Measurements from ENCODE around the gene SPTB.

The SPTB gene

DNA sequence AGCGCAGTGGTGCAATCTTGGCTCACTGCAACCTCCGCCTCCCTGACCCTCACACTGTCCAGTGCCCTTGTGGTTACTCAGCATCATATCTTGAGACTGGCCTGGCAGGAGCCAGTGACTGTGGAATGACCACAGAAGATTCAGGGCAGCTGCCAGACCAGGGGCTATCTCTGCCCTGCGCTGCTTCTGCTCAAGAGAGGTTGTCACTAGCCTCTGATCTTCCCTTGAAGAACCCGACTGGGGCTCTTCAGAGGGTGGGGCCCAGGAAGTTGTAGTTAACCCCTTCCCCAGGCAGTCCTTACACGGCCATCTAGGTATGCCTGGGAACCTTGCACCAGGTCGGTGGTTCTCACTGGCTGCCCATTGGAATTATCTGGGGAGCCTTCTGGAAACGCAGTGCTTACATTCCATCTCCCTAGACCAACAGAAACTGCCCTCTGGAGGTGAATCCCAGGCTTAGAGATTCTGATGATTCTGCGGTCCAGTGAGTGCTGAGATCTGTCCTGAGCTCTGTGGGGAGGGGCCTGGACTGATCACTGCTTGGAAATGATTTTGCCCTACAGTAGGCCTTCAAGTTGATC is 134.1 kb downstream of the SPTB start:
- DNase-seq = no peak

DNA sequence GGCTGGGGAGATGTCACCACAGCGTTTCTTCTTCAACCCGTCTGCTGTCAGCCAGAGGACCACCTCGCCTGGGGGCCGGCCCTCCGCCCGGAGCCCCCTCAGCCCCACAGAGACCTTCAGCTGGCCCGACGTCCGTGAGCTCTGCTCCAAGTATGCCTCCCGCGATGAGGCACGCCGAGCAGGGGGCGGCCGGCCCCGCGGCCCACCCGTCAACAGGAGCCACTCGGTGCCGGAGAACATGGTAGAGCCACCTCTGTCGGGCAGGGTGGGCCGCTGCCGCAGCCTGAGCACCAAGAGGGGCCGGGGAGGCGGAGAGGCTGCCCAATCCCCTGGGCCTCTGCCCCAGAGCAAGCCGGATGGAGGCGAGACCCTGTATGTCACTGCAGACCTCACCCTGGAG is 136.6 kb downstream of the SPTB start:
- no peak for DNase-seq

GRCh38 chr14:64741961-64742360 is 137.7 kb downstream of the SPTB start:
- DNase-seq = no peak

GRCh38 chr14:64741200-64741599 is 138.5 kb downstream of the SPTB start:
- no peak for DNase-seq

GRCh38 chr14:64738281-64738804 is 141.4 kb downstream of the SPTB start:
- DNase-seq = no peak

DNA sequence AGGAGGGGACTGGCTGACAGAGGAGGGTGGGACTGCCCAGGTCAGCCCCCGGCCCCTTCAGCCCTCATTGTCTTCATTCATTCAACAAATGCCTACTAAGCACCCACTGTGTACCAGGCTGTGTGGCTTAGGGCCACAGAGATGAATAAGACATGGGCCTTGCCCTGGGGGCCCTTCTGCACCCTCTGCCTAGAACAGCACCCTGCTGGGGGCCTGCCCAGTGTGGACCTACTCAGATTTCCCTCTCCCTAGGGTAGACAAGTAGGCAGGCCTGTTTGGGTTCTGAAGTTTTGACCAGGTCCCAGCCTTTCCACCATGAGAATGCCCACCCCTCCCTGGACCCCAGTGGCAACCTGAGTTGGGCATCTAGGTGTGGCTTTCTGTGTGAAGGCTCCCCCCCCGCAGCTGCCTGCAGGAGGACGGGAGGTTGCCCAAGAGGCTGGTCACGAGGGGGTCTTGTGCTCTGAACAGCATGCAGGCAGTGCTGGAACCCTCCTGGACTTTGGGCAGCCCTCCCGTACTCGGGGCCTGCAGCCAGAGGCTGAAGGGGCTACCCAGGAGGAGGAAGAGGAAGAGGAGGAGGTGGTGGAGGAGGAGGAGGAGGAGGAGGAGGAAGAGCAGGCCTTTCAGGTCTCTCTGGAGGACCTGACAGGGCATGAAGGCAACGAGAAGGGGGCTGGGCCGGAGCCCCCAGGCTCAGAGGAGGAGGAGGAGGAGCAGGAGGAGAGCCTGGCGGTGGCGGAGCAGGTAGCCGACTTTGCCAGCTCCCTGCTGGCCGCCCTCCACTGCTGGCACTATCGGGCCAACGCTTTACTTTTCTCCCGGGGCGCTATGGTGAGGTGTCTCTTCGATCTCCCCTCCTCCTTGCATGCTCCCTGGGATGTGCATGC is 142.1 kb downstream of the SPTB start:
- DNase-seq = no peak

DNA sequence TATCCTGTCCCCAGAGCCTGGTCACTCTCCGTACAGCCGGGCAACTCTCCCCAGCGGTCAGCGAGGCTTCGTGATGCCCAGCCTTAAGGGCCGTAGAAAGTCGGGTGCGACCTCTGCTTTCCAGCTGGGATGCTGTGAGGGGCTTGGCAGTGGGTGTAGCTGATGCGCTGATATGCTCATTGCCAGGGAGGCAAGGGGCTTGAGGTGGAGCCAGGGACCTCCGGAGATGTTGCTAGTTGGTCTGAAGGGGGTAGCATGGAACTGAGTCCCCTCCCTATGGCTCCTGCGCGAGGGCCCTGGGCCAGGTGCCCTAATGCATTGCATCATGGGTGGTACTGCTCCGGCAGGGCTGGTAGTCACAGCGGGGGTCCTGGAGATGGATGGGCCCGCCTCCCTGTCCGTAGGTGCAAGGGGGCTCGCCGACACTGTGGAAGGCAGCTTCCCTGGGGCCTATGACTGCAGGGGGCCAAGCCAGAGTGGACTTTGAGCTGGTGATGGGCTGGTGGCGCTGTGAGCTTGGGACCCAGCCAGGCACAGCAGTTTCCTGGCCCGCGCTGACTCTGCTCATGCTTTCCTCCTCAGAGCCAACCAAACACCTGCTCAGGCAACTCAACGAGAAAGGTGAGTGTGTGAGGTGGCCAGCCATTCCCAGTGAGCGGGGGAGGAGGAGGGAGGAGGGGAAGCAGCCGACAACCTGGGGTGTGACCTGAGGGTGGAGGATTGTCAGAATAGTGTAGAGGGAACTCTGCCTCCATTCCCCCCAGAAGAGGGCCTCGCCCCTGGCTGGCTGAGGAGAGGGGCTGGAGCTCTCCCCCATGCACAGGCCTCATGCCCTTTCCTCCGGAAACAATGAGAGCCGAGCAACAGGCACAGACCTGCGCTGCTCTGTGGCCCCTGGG is 143.2 kb downstream of the SPTB start:
- DNase-seq = no peak

- DNase-seq = no peak
Observed at GRCh38 chr14:64734990-64735389, 144.7 kb downstream of the SPTB start.

DNA sequence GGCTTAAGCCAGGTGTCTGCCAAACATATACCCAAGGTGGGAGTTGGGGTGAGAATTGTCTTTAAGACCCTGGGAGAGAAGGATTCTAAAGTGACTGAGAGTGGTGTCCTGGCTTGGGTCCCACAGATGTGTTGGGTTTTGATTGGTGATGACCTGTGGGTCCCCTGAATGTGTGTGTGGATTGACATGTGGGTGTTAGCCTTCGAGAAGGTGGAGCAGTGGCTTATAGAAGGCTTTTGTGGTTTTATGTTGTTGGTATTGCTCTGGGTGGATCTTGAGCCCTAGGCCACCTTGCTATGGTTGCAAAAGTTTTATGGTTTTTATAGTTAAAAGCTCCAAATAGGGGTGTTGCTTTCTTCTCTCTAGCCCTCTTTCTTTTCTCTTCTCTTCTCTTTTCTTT is 145.8 kb downstream of the SPTB start:
- DNase-seq = no peak

- DNase-seq = no peak
Observed at GRCh38 chr14:64733321-64733720, 146.4 kb downstream of the SPTB start.

GRCh38 chr14:64732536-64733120 is 147.1 kb downstream of the SPTB start:
- no peak for DNase-seq

GRCh38 chr14:64732066-64732465 is 147.6 kb downstream of the SPTB start:
- no peak for DNase-seq

DNA sequence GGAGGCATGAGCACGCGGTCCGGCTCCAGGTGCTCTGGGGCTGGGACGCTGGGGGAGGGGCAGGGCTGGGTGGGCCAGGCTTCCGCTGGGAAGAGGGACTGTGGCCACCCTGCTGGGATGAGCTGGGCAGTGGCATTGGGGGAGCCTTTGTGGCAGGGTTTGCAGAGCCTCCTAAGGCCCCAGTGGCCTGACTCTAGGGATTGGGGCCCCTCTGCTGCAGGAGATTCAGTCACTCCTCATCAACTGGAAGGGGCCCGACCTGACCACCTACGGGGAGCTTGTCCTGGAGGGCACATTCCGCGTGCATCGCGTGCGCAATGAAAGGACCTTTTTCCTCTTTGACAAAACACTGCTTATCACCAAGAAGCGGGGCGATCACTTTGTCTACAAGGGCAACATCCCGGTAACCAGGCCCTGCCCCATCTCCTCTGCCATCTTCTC is 148.5 kb downstream of the SPTB start:
- DNase-seq = no peak

- no peak for DNase-seq
Observed at GRCh38 chr14:64730681-64731080, 149.0 kb downstream of the SPTB start.

GRCh38 chr14:64730061-64730440 is 149.7 kb downstream of the SPTB start:
- no peak for DNase-seq

GRCh38 chr14:64729386-64730060 is 150.2 kb downstream of the SPTB start:
- no peak for DNase-seq

DNA sequence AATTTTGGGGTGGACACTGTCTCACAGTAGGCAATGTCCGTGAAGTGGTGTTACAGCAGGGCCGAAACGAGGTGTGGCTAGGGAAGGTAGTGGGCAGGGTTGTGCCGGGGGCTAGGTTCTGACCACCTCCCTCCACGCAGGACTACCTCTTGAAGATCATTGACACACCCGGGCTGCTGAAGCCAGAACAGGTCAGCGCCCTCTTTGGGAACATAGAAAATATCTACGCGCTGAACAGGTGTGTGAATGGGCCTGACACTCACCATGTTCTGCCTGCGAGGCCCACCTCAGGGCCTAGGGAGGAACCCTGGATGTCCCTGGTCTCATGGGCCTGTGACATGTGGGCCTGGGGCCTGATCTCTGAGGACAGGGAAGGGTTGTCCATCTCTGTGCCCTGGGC is 150.9 kb downstream of the SPTB start:
- DNase-seq = no peak

DNA sequence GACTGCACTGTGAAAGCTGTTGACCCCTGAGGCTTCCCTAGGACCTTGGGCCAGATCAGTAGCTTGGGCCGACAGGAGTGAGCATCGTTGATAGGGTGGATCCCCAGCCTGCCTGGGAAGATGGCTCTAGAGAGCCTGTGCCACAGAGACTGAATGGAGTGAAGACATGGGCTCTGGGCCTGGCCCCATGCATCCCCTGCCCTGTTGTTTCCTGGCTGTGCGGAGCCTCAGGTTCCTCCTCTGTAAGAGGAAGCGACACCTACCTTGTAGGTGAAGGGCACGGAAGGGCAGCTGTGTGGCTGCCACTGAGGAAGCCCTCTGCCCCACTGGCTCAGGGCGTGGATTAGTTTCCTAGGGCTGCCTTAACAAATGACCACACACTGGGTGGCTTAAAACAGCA is 151.6 kb downstream of the SPTB start:
- no peak for DNase-seq

DNA sequence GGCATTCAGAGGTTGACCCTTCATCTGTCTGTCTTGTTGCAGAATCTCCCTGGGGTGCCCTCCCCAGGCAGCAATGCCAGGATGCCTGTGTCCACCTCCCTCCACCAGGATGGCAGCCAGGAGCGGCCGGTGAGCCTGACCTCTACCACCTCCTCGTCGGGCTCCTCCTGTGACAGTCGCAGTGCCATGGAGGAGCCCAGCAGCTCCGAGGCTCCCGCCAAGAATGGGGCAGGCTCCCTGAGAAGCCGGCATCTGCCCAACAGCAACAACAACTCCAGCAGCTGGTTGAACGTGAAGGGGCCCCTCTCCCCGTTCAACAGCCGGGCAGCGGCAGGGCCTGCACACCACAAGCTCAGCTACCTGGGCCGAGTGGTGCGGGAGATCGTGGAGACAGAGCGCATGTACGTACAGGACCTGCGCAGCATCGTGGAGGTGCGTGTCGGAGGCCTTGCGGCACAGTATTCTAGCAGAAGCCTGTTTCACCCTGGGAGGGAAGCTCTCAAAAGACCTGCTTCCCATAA is 152.1 kb downstream of the SPTB start:
- DNase-seq = no peak

- no peak for DNase-seq
Observed at GRCh38 chr14:64726585-64726890, 153.2 kb downstream of the SPTB start.

DNA sequence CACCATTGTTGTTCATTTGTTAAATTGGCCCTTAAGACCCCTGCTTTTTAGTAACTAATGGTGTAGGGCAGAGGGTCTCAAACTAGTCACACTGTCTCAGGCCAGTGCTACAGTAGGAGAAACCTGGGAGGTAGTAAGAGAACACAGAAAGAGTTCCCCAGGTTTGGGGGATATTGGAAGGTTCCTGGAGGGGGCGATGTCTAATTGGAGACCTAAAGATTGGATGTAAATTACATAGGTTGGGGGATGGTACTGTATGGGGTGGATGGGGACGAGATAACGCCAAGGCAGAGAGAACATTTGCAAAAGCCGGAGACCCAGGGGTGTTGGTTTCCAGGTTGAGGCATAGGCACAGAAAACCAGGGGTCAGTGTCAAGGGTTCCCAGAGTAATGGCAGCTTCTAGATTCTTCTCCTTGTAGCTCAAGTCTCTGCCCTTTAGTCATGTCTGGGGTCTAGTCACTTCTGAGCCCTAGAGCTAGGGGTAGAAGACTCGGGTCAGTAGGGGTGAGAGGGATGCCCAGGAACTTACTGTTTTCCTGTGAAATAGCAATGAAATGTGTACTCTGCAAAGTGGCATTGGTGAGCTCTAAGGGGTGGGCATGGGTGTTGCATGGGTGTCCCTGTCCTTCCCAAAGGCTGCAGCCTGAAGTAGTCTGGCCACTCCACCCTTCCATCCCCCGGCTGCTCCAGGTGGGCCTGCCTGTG is 153.7 kb downstream of the SPTB start:
- no peak for DNase-seq

All from hematopoietic multipotent progenitor cell treated with erythropoietin and hydrocortisone succinate and interleukin-3 and kit ligand, for 8 days (in vitro differentiated cells).